Measurements from ENCODE around the gene PID1. TPM values are rescaled to one million over a fixed set of nuclear protein-coding genes. Genes with fewer than 3 reads are reported as not detected.

The PID1 gene
- total RNA-seq, 4 donors from 2014 or later = 6.4 to 20.6 (median 14.5) TPM

- DNase-seq (ENCODE audit: low spot score in 2 of 2) = no peak
- no peaks in the 10 kb centered on the region for H3K36me3 ChIP-seq
- peaks cover 3% of the 10 kb centered on the region for H3K4me1 ChIP-seq
- no peaks in the 10 kb centered on the region for H3K27me3 ChIP-seq
- WGBS = 77% methylated on average over 7 of the region's 7 CpGs
- no peak overlapping the region for H3K4me3 ChIP-seq
- H3K9me3 ChIP-seq = no peaks in the 10 kb centered on the region
- no peak for TF ChIP-seq POLR2A (IDR thresholded peaks at IDR 0.05)
- no peak for TF ChIP-seq EP300 (IDR thresholded peaks at IDR 0.05)
- no peak for TF ChIP-seq CTCF (IDR thresholded peaks at IDR 0.05)
- no peak for TF ChIP-seq POLR2AphosphoS5 (IDR thresholded peaks at IDR 0.05)
- no peak overlapping the region for H3K27ac ChIP-seq
Observed at GRCh38 chr2:229088966-229089700, 182.0 kb downstream of the PID1 start.

- H3K36me3 ChIP-seq = no peaks in the 10 kb centered on the region
- DNase-seq (ENCODE audit: low spot score in 2 of 2) = no peak
- no peak overlapping the region for H3K27ac ChIP-seq
- WGBS = 86% methylated on average over 2 of the region's 2 CpGs
- H3K9me3 ChIP-seq = no peaks in the 10 kb centered on the region
- no peaks in the 10 kb centered on the region for H3K27me3 ChIP-seq
- H3K4me3 ChIP-seq = no peak overlapping the region
- H3K4me1 ChIP-seq = peaks cover 3% of the 10 kb centered on the region
- no peak for TF ChIP-seq EP300 (IDR thresholded peaks at IDR 0.05)
- no peak for TF ChIP-seq POLR2A (IDR thresholded peaks at IDR 0.05)
- no peak for TF ChIP-seq CTCF (IDR thresholded peaks at IDR 0.05)
- no peak for TF ChIP-seq POLR2AphosphoS5 (IDR thresholded peaks at IDR 0.05)
Observed at GRCh38 chr2:229088517-229088913, 182.6 kb downstream of the PID1 start.

GRCh38 chr2:229087843-229088516, 183.1 kb downstream of the PID1 start:
- H3K27ac ChIP-seq = no peak overlapping the region
- no peak overlapping the region for H3K4me3 ChIP-seq
- whole genome bisulfite sequencing = 55% methylated on average over 6 of the region's 6 CpGs
- H3K4me1 ChIP-seq = peaks cover 3% of the 10 kb centered on the region
- no peaks in the 10 kb centered on the region for H3K27me3 ChIP-seq
- H3K9me3 ChIP-seq = no peaks in the 10 kb centered on the region
- no peak for DNase-seq (ENCODE audit: low spot score in 2 of 2)
- TF ChIP-seq POLR2A (IDR thresholded peaks at IDR 0.05) (no peak), CTCF (IDR thresholded peaks at IDR 0.05) (no peak), POLR2AphosphoS5 (IDR thresholded peaks at IDR 0.05) (no peak), EP300 (IDR thresholded peaks at IDR 0.05) (no peak)
- no peaks in the 10 kb centered on the region for H3K36me3 ChIP-seq

GRCh38 chr2:229087267-229087666, 183.8 kb downstream of the PID1 start:
- no peak overlapping the region for H3K27ac ChIP-seq
- H3K9me3 ChIP-seq = no peaks in the 10 kb centered on the region
- no peaks in the 10 kb centered on the region for H3K36me3 ChIP-seq
- DNase-seq (ENCODE audit: low spot score in 2 of 2) = no peak
- WGBS = 95% methylated on average over 3 of the region's 3 CpGs
- TF ChIP-seq EP300 (IDR thresholded peaks at IDR 0.05) (no peak), POLR2A (IDR thresholded peaks at IDR 0.05) (no peak), POLR2AphosphoS5 (IDR thresholded peaks at IDR 0.05) (no peak), CTCF (IDR thresholded peaks at IDR 0.05) (no peak)
- H3K4me1 ChIP-seq = peaks cover 3% of the 10 kb centered on the region
- no peak overlapping the region for H3K4me3 ChIP-seq
- H3K27me3 ChIP-seq = no peaks in the 10 kb centered on the region

- H3K4me1 ChIP-seq = peaks cover 3% of the 10 kb centered on the region
- H3K27me3 ChIP-seq = no peaks in the 10 kb centered on the region
- H3K9me3 ChIP-seq = no peaks in the 10 kb centered on the region
- H3K4me3 ChIP-seq = no peak overlapping the region
- H3K36me3 ChIP-seq = no peaks in the 10 kb centered on the region
- TF ChIP-seq POLR2AphosphoS5 (IDR thresholded peaks at IDR 0.05) (no peak), CTCF (IDR thresholded peaks at IDR 0.05) (no peak), POLR2A (IDR thresholded peaks at IDR 0.05) (no peak), EP300 (IDR thresholded peaks at IDR 0.05) (no peak)
- DNase-seq (ENCODE audit: low spot score in 2 of 2) = no peak
- H3K27ac ChIP-seq = no peak overlapping the region
Observed at GRCh38 chr2:229085439-229085838, 185.6 kb downstream of the PID1 start.

All from suprapubic skin (tissue), 4 donors.